ENCODE data around the gene CREB3L2. TPM values are rescaled to one million over a fixed set of nuclear protein-coding genes. Genes with fewer than 3 reads are reported as not detected.

Gene CREB3L2
- total and polyA plus RNA-seq, 9 donors = 21.2 to 110 (median 80.8) TPM

DNA sequence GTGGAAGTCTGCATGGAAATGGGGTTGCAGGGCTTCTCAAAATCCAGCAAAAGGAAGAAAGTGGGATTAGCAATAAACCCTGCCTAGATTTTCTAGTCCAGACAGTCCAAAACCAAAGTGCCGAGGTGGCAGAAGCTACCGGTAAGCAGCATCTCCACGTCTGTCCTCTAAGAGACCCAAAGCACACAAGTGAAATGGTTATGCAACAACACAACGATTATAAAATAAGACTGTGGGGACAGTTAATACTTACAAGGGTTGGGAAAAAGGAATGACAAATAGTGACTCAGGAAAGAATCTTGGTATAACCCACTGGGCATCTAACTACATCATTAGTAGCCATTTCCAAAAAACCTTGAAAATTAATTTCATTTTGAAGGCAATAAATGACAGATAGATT is 24.7 kb downstream of the CREB3L2 start:
- WGBS, 3 donors = 68 to 82% (median 77%) methylated on average over 4 of the region's 4 CpGs
- no peak overlapping the region for H3K4me3 ChIP-seq
- intact Hi-C loops (cut with DNase I) = no loop called here
- H3K36me3 ChIP-seq = no peaks in the 10 kb centered on the region
- no peaks in the 10 kb centered on the region for H3K27me3 ChIP-seq
- H3K9me3 ChIP-seq = no peaks in the 10 kb centered on the region
- no peak for TF ChIP-seq CTCF (IDR thresholded peaks at IDR 0.05)
- TF ChIP-seq POLR2A (IDR thresholded peaks at IDR 0.05) = no peak
- TF ChIP-seq EP300 (IDR thresholded peaks at IDR 0.05) = no peak
- H3K27ac ChIP-seq = no peak overlapping the region
- DNase-seq = no peak
- peaks cover 23% of the 10 kb centered on the region for H3K4me1 ChIP-seq (ENCODE audit: insufficient read depth)

DNA sequence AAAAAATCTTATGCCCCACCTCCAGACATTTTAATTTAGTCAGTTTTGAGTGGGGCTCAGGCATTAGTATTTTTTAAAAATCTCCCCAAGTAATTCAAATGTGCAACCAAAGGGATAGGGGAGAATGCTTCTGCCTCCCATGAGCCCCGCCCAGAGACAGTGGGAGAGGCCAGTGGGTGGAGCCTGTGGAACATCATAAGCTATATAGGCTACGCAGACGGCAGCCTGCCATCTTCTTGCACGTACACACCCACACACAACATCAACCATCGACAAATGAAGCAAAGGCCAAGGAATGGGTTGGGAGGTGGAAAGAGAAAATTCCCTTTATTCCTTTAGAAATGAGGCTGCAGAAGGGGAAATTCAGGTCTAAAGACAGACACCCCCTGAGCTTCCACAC is 25.2 kb downstream of the CREB3L2 start:
- no peak for TF ChIP-seq POLR2A (IDR thresholded peaks at IDR 0.05)
- no peak for TF ChIP-seq EP300 (IDR thresholded peaks at IDR 0.05)
- TF ChIP-seq CTCF (IDR thresholded peaks at IDR 0.05) = no peak
- H3K4me3 ChIP-seq = no peak overlapping the region
- no peak for DNase-seq
- no peaks in the 10 kb centered on the region for H3K9me3 ChIP-seq
- no peaks in the 10 kb centered on the region for H3K27me3 ChIP-seq
- no peaks in the 10 kb centered on the region for H3K36me3 ChIP-seq
- WGBS, 3 donors = 28 to 39% (median 32%) methylated on average over 5 of the region's 5 CpGs
- H3K4me1 ChIP-seq (ENCODE audit: insufficient read depth) = peaks cover 23% of the 10 kb centered on the region
- H3K27ac ChIP-seq = no peak overlapping the region
- intact Hi-C loops (cut with DNase I) = no loop called here

GRCh38 chr7:137976232-137976631 is 25.7 kb downstream of the CREB3L2 start:
- TF ChIP-seq EP300 (IDR thresholded peaks at IDR 0.05) (no peak), POLR2A (IDR thresholded peaks at IDR 0.05) (no peak)
- intact Hi-C loops (cut with DNase I) = no loop called here

DNA sequence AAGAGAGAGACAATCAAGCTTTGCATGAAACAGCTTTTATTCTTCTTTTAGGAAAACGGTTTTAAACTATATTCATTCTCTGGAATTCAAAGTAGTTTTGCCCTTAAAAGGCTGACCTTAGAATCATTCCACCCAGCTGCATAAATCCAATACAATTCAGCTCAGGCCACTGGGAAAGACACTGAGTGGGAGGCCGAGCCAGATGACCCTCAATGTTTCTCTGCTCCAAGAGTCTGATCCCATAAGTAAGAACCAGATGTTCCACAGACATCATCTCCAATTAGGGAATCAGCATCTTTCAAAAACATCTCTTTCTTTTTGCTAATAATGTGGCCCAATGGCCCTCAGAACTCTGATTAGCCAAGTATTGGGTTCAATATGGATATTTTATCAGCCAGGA is 26.1 kb downstream of the CREB3L2 start:
- Histone ChIP-seq H3K9me3 (no peaks in the 10 kb centered on the region), H3K27ac (peak overlapping the region in 1 of 2 donors; percentile 57), H3K36me3 (no peaks in the 10 kb centered on the region), H3K4me3 (no peak overlapping the region), H3K27me3 (no peaks in the 10 kb centered on the region), H3K4me1 (ENCODE audit: insufficient read depth) (peaks cover 18% of the 10 kb centered on the region)
- TF ChIP-seq EP300 (IDR thresholded peaks at IDR 0.05) = no peak
- no peak for TF ChIP-seq POLR2A (IDR thresholded peaks at IDR 0.05)
- TF ChIP-seq CTCF (IDR thresholded peaks at IDR 0.05) = no peak
- no peak for DNase-seq
- WGBS, 3 donors = 3 to 9% (median 9%) methylated on average over 2 of the region's 2 CpGs
- intact Hi-C loops (cut with DNase I) = no loop called here

More at GRCh38 chr7:137976232-137976631, 25.7 kb downstream of the CREB3L2 start:
- Histone ChIP-seq H3K9me3 (no peaks in the 10 kb centered on the region), H3K36me3 (no peaks in the 10 kb centered on the region), H3K4me1 (ENCODE audit: insufficient read depth) (peaks cover 21% of the 10 kb centered on the region), H3K27me3 (no peaks in the 10 kb centered on the region), H3K4me3 (no peak overlapping the region), H3K27ac (peak overlapping the region in 1 of 2 donors; percentile 57)
- DNase-seq = no peak
- 39 to 52% (median 47%) methylated on average over 3 of the region's 3 CpGs for WGBS, 3 donors

DNA sequence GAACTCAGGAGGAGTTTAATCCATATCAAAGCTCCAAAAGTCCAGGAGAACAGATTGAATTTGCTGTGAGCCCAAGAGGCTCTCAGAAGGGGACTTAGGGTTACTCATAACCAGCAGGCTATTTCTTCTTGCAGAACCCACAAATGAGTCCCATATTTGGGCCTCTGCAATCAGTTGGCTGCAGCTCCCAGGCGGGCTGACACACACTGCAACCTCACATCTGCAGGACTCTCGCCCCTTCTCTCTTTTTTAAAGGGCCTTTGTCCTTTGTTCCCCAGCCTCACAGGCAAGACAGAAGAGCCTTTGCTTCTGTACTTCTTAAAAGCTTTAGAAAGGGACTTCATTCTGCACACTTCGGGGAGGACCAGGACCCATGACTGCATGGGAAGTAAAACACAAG is 26.7 kb downstream of the CREB3L2 start:
- Histone ChIP-seq H3K4me1 (ENCODE audit: insufficient read depth) (peaks cover 20% of the 10 kb centered on the region), H3K4me3 (no peak overlapping the region), H3K27me3 (no peaks in the 10 kb centered on the region), H3K9me3 (no peaks in the 10 kb centered on the region), H3K36me3 (no peaks in the 10 kb centered on the region), H3K27ac (peak overlapping the region in 1 of 2 donors; percentile 57)
- intact Hi-C loops (cut with DNase I) = no loop called here
- WGBS, 3 donors = 8 to 18% (median 9%) methylated on average over 3 of the region's 3 CpGs
- peak in 1 of 5 donors; percentile 56 for DNase-seq
- TF ChIP-seq EP300 (IDR thresholded peaks at IDR 0.05) (no peak), POLR2A (IDR thresholded peaks at IDR 0.05) (no peak), CTCF (IDR thresholded peaks at IDR 0.05) (no peak)

Data from ovary (tissue), 9 donors.